Hepatocyte (in vitro differentiated cells): ENCODE measurements around the gene PELI3. TPM values are rescaled to one million over a fixed set of nuclear protein-coding genes. Genes with fewer than 3 reads are reported as not detected.
A peak's percentile ranks its signal among the peaks of the same experiment; 100 is the strongest.

Experiments used
- DNase-seq: peaks from one replicate; pipeline ENCODE4 v3.0.0-alpha.2; 2016; ENCODE audit warnings: low spot score
- H2AFZ ChIP-seq: fragments of 200-600 bp; sonication (generic); 2 replicates; pipeline ENCODE4 v1.6.0; 2016; ENCODE audit warnings: antibody characterized with exemption, mild to moderate bottlenecking
- H3K27ac ChIP-seq: fragments of 200-600 bp; sonication (generic); 2 replicates; pipeline ENCODE4 v1.5.1; 2016; ENCODE audit warnings: mild to moderate bottlenecking
- H3K27me3 ChIP-seq: fragments of 200-600 bp; sonication (generic); 2 replicates; pipeline ENCODE4 v1.6.1; 2016
- H3K36me3 ChIP-seq: fragments of 200-600 bp; sonication (generic); replicated peaks from 2 replicates; pipeline ENCODE4 v1.5.1; 2016; ENCODE audit warnings: low read depth; ENCODE audit not compliant: insufficient read depth
- H3K4me1 ChIP-seq: fragments of 200-600 bp; sonication (generic); 2 replicates; pipeline ENCODE4 v1.5.1; 2016; ENCODE audit warnings: mild to moderate bottlenecking, moderate library complexity; ENCODE audit not compliant: insufficient read depth
- H3K4me2 ChIP-seq: fragments of 200-600 bp; sonication (generic); 2 replicates; pipeline ENCODE4 v1.6.0; 2016
- H3K4me3 ChIP-seq: fragments of 200-600 bp; sonication (generic); 2 replicates; pipeline ENCODE4 v1.5.1; 2016; ENCODE audit warnings: mild to moderate bottlenecking
- H3K79me2 ChIP-seq: fragments of 200-600 bp; sonication (generic); 2 replicates; pipeline ENCODE4 v1.6.0; 2017; ENCODE audit warnings: mild to moderate bottlenecking
- H3K9me2 ChIP-seq: fragments of 200-600 bp; sonication (generic); replicated peaks from 2 replicates; pipeline ENCODE4 v1.6.0; 2017; ENCODE audit warnings: mild to moderate bottlenecking; ENCODE audit not compliant: insufficient read depth
- H3K9me3 ChIP-seq: fragments of 200-600 bp; sonication (generic); 2 replicates; pipeline ENCODE4 v1.5.1; 2016; ENCODE audit warnings: low read depth, mild to moderate bottlenecking
- H4K20me1 ChIP-seq: fragments of 200-600 bp; sonication (generic); 2 replicates; pipeline ENCODE4 v1.6.0; 2016; ENCODE audit warnings: mild to moderate bottlenecking; ENCODE audit not compliant: insufficient read depth, poor library complexity, severe bottlenecking
- EZH2 ChIP-seq: fragments of 200-600 bp; sonication (generic); IDR thresholded peaks from 2 replicates; pipeline ENCODE4 v1.6.1; 2016; ENCODE audit warnings: antibody characterized with exemption, mild to moderate bottlenecking, borderline replicate concordance
- EZH2phosphoT487 ChIP-seq: fragments of 200-600 bp; sonication (generic); IDR thresholded peaks from one replicate; pipeline ENCODE4 v1.6.1; 2018; ENCODE audit warnings: antibody characterized with exemption, mild to moderate bottlenecking, low read depth, moderate library complexity; ENCODE audit not compliant: unreplicated experiment, severe bottlenecking
- WGBS: methylation state at CpG from one replicate; pipeline ENCODE4 v1.1.6; 2016; ENCODE audit warnings: low lambda C conversion rate; ENCODE audit errors: missing lambda C conversion rate; 5-methylcytosine and 5-hydroxymethylcytosine counted together
- polyA plus RNA-seq: library from polyadenylated mRNA; unstranded; fragments of >200 nt; fragmentation: Nextera tagmentation; extraction: Ambion mirVana; gene quantifications from 2 replicates; pipeline ENCODE4 v1.2.1, GENCODE V29; 2016
- total RNA-seq: library from RNA; depleted of rRNA; stranded (reverse); fragments of >200 nt; gene quantifications from 2 replicates; pipeline ENCODE4 v1.2.3, GENCODE V29; 2014
- TF ChIP-seq, protein P1 (sequence below): fragments of 200-600 bp; sonication (generic); IDR thresholded peaks from 2 replicates; pipeline ENCODE4 v1.5.1; 2016; ENCODE audit warnings: antibody characterized with exemption, mild to moderate bottlenecking; ENCODE audit not compliant: poor library complexity

Gene PELI3
- total and polyA plus RNA-seq, 2 experiments from 2014 or later, result 6.7 to 10.9 TPM

DNA sequence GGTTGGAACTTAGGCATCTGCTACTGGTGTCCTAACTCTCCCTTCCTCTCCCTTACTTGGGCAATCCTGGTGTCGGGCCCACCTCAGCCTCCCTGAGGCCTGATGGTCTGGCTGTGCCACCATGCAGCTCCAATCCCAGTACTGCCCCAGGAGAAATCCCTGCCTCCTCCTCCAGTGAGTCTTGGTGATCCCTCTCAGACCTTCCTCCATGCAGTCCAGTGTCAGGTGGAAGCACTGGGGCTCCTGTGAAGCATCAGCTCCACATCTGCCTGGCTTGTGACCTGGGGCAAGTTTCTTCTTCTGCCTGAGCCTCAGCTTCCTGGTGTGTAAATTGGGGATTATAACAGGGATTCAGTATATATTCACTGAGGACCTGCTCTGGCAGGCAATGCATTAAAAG is 1.8 kb upstream of the PELI3 start:
- Histone ChIP-seq H3K4me2 (no peak overlapping the region), H2AFZ (no peak overlapping the region), H3K36me3 (no peaks in the 10 kb centered on the region), H3K79me2 (peaks cover 2% of the 10 kb centered on the region), H3K27me3 (no peaks in the 10 kb centered on the region), H3K9me3 (no peaks in the 10 kb centered on the region), H3K27ac (no peak overlapping the region), H3K9me2 (no peaks in the 10 kb centered on the region), H3K4me1 (peaks cover 12% of the 10 kb centered on the region), H4K20me1 (no peaks in the 10 kb centered on the region), H3K4me3 (no peak overlapping the region)
- TF ChIP-seq, protein P1, sequence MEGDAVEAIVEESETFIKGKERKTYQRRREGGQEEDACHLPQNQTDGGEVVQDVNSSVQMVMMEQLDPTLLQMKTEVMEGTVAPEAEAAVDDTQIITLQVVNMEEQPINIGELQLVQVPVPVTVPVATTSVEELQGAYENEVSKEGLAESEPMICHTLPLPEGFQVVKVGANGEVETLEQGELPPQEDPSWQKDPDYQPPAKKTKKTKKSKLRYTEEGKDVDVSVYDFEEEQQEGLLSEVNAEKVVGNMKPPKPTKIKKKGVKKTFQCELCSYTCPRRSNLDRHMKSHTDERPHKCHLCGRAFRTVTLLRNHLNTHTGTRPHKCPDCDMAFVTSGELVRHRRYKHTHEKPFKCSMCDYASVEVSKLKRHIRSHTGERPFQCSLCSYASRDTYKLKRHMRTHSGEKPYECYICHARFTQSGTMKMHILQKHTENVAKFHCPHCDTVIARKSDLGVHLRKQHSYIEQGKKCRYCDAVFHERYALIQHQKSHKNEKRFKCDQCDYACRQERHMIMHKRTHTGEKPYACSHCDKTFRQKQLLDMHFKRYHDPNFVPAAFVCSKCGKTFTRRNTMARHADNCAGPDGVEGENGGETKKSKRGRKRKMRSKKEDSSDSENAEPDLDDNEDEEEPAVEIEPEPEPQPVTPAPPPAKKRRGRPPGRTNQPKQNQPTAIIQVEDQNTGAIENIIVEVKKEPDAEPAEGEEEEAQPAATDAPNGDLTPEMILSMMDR, result no peak
- TF ChIP-seq EZH2 (no peak), EZH2phosphoT487 (no peak)
- WGBS, result 100% methylated on average over 1 of the region's 1 CpG
- DNase-seq, result no peak

DNA sequence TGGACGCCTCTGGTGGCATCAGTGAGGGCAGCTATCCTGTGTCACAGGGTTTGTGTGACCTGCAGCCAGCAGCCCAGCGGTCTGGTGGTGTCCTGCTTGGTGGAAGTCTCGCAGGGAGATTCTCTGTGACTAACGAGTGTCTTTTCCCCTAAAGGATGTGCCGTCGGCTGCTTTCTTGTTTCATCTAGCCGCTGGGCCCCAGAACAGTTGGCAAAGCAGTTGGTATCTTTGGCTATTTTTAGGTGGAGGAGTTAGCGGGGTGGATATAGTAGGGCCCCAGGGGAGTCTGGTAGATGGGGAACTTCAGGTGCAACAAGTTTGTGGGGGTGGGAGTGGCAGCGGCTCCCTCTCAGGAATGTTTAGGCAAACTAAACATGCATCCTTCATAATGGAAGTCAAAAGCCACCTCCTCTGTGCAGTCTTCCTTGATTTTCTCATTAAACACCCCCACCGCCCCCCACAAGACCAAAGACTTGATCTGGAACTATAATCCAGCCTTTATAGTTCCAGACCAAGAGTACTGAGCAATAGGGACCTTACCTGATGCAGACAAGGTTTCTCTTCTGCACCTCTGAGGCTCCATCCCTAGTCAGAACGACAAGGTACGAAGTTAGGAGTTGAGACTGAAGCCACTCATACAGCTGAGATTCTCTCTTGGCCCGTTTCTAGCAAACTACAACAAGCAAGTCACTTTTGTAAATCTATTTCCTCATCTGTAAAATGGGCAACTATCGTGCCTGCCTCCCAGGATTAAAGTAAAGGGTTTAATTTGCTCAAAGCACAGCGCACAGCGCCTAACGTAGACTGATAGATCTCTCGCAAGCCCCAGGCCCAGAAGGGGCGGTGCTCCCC is 1.1 kb upstream of the PELI3 start:
- Histone ChIP-seq H3K9me2 (no peaks in the 10 kb centered on the region), H3K79me2 (peaks cover 2% of the 10 kb centered on the region), H3K4me1 (peaks cover 12% of the 10 kb centered on the region), H3K4me3 (peak overlapping the region; percentile 99), H3K27me3 (no peaks in the 10 kb centered on the region), H3K4me2 (peak overlapping the region; percentile 96), H3K9me3 (no peaks in the 10 kb centered on the region), H3K27ac (peak overlapping the region; percentile 89), H3K36me3 (no peaks in the 10 kb centered on the region), H2AFZ (peak overlapping the region; percentile 98), H4K20me1 (no peaks in the 10 kb centered on the region)
- TF ChIP-seq, protein P1, result no peak
- TF ChIP-seq EZH2phosphoT487, result no peak
- TF ChIP-seq EZH2, result no peak
- WGBS, result 50% methylated on average over 19 of the region's 19 CpGs
- no peak for DNase-seq

DNA sequence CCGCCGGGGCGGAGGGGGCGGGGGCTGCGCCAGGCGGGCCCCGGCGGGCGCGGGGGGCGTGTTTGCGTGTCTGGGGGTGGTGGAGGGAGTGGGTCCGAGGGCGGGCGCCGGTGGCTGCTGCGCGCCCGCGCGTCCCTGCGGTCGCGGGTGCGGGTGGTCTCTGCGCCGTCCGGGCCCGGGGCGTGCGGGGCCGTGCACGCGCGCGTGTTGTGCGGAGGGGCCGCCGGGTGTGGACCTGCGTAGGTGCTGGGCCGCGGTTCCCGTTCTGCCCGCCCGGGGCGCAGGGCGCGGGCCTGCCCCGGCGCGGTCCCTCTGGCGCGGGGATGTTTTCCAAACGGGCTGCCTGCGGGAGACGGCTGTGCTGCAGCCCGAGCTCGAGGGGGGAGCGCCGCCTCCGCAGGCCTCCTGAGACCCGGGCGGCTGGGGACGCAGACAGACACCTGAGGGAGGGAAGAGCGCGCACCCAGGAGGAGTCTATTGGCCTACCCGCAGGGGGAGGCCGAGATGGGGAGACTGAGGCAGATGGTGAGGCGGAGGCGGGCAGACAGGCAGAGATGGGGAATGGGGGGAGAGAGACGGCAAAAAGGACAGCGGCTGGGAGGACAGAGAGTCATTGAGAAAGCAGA is 442 bp downstream of the PELI3 start:
- Histone ChIP-seq H3K9me2 (no peaks in the 10 kb centered on the region), H3K4me3 (peak overlapping the region; percentile 70), H3K9me3 (no peaks in the 10 kb centered on the region), H3K79me2 (peaks cover 2% of the 10 kb centered on the region), H4K20me1 (no peaks in the 10 kb centered on the region), H3K27me3 (no peaks in the 10 kb centered on the region), H3K4me1 (peaks cover 12% of the 10 kb centered on the region), H2AFZ (peak overlapping the region; percentile 33), H3K4me2 (peak overlapping the region; percentile 99), H3K36me3 (no peaks in the 10 kb centered on the region), H3K27ac (no peak overlapping the region)
- 1% methylated on average over 41 of the region's 72 CpGs for WGBS
- TF ChIP-seq EZH2phosphoT487, result no peak
- TF ChIP-seq, protein P1, result peak; percentile 27
- peak; percentile 72 for DNase-seq
